ENCODE measurements around the gene PUSL1. TPM values are rescaled to one million over a fixed set of nuclear protein-coding genes. Genes with fewer than 3 reads are reported as not detected.
A peak's percentile ranks its signal among the peaks of the same experiment; 100 is the strongest.

The PUSL1 gene
- total and polyA plus RNA-seq, 2 of the 13 experiments (the other 11 are each of a cell fraction or from before 2014, with no cell fraction given), result 8.3 to 22.2 TPM

DNA sequence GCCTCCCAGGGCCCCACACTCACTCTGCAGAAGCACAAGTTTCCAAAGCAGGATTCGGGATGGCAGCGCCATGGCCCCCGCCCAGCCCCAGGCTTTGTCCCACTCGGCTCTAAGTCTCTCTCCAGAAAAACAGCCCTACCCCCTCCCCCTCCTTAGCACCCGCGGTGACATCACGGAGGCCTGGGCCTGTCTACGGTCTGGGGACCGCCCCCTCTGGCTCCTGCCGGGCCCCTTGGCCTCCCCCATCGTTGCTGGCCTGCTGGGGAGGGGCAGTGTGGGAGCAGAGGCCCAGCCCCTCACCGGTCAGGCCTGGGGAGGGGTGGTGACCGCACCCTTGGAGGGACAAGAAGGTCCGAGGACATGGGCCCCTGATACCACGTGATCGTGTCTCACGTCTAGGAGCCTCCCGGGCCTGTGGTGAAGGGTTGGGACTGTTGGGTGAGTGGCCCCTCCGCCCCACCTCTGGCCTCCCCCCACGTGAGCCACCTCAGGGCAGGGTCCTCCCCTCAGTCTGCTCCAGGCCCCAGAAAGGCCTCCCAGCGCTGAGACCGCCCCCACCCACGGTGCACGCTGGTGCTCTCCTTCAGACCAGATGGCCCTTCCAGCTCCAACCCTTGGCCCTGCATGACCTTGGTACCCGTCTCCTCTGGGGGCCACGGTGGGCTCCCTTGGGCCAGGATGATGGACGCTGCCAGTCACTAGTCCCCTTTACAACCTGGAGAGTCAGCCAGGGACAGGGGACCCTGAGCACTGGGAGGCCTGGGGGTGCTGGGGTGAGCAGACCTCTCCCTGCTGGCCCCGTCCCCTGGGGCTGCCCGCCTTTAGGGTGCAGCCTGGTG, 50.3 kb downstream of the PUSL1 start, which contains the start of gene MXRA8 (continued):
- TF ChIP-seq, protein P1, sequence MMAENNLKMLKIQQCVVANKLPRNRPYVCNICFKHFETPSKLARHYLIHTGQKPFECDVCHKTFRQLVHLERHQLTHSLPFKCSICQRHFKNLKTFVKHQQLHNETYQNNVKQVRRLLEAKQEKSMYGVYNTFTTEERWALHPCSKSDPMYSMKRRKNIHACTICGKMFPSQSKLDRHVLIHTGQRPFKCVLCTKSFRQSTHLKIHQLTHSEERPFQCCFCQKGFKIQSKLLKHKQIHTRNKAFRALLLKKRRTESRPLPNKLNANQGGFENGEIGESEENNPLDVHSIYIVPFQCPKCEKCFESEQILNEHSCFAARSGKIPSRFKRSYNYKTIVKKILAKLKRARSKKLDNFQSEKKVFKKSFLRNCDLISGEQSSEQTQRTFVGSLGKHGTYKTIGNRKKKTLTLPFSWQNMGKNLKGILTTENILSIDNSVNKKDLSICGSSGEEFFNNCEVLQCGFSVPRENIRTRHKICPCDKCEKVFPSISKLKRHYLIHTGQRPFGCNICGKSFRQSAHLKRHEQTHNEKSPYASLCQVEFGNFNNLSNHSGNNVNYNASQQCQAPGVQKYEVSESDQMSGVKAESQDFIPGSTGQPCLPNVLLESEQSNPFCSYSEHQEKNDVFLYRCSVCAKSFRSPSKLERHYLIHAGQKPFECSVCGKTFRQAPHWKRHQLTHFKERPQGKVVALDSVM (CRISPR knock-in tag; IDR thresholded peaks at IDR 0.05), result peak; percentile 70
- no peak for TF ChIP-seq MEF2D (CRISPR knock-in tag; IDR thresholded peaks at IDR 0.05)
- TF ChIP-seq ZBTB7B (CRISPR knock-in tag; IDR thresholded peaks at IDR 0.05), result peak; percentile 81
- TF ChIP-seq HNRNPK (IDR thresholded peaks at IDR 0.05; ENCODE audit: low read depth, low read length, poor library complexity, severe bottlenecking), result peak; percentile 48
- no peak for TF ChIP-seq ELF4 (CRISPR knock-in tag; IDR thresholded peaks at IDR 0.05; ENCODE audit: borderline replicate concordance)
- peak; percentile 70 for TF ChIP-seq HDAC1 (CRISPR knock-in tag; IDR thresholded peaks at IDR 0.05)
- TF ChIP-seq HNF4A (CRISPR knock-in tag; IDR thresholded peaks at IDR 0.05), result no peak
- 0 out of 2 replicates have a peak, but pooled peaks have one; percentile 7 for TF ChIP-seq NFYC (CRISPR knock-in tag; IDR thresholded peaks at IDR 0.05)
- TF ChIP-seq ZNF333 (CRISPR knock-in tag; IDR thresholded peaks at IDR 0.05; ENCODE audit: borderline replicate concordance), result peak; percentile 56; the same call in 1 of the 2 replicates
- TF ChIP-seq HMGA1 (CRISPR knock-in tag; conservative IDR thresholded peaks at IDR 0.05), result no peak
- no peak for TF ChIP-seq HES4 (CRISPR knock-in tag; IDR thresholded peaks at IDR 0.05; ENCODE audit: borderline replicate concordance)
- peak; percentile 83; the same call in 1 of the 2 replicates for TF ChIP-seq ZNF317 (CRISPR knock-in tag; IDR thresholded peaks at IDR 0.05)
- TF ChIP-seq RXRB (CRISPR knock-in tag; IDR thresholded peaks at IDR 0.05; ENCODE audit: borderline replicate concordance), result peak; percentile 11; the same call in 1 of the 2 replicates
- no peak for TF ChIP-seq TRIM24 (CRISPR knock-in tag; IDR thresholded peaks at IDR 0.05)
- no peak for TF ChIP-seq GPBP1L1 (CRISPR knock-in tag; IDR thresholded peaks at IDR 0.05)
- TF ChIP-seq SKIL (CRISPR knock-in tag; IDR thresholded peaks at IDR 0.05; ENCODE audit: borderline replicate concordance), result peak; percentile 63; the same call in 1 of the 2 replicates
- TF ChIP-seq POLR2AphosphoS5 (IDR thresholded peaks at IDR 0.05; ENCODE audit: low read depth, low read length), result peak; percentile 44; the same call in 1 of the 2 replicates
- TF ChIP-seq, protein P2, sequence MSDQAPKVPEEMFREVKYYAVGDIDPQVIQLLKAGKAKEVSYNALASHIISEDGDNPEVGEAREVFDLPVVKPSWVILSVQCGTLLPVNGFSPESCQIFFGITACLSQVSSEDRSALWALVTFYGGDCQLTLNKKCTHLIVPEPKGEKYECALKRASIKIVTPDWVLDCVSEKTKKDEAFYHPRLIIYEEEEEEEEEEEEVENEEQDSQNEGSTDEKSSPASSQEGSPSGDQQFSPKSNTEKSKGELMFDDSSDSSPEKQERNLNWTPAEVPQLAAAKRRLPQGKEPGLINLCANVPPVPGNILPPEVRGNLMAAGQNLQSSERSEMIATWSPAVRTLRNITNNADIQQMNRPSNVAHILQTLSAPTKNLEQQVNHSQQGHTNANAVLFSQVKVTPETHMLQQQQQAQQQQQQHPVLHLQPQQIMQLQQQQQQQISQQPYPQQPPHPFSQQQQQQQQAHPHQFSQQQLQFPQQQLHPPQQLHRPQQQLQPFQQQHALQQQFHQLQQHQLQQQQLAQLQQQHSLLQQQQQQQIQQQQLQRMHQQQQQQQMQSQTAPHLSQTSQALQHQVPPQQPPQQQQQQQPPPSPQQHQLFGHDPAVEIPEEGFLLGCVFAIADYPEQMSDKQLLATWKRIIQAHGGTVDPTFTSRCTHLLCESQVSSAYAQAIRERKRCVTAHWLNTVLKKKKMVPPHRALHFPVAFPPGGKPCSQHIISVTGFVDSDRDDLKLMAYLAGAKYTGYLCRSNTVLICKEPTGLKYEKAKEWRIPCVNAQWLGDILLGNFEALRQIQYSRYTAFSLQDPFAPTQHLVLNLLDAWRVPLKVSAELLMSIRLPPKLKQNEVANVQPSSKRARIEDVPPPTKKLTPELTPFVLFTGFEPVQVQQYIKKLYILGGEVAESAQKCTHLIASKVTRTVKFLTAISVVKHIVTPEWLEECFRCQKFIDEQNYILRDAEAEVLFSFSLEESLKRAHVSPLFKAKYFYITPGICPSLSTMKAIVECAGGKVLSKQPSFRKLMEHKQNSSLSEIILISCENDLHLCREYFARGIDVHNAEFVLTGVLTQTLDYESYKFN (CRISPR knock-in tag; conservative IDR thresholded peaks at IDR 0.05), result peak; percentile 71
- 0 out of 2 replicates have a peak, but pooled peaks have one; percentile 53 for TF ChIP-seq ZBTB42 (CRISPR knock-in tag; IDR thresholded peaks at IDR 0.05)
- TF ChIP-seq ZBTB20 (CRISPR knock-in tag; IDR thresholded peaks at IDR 0.05; ENCODE audit: borderline replicate concordance, low read depth), result peak; percentile 36; the same call in 1 of the 2 replicates

Measured in HepG2 (cell line).